Activated CD8-positive, alpha-beta memory T cell treated with anti-CD3 and anti-CD28 coated beads, Interleukin-2, amount 50 U/mL, for 48 hours (primary cell): ENCODE results near the gene LARGE1.

Experiments
- DNase-seq: peaks from one replicate; pipeline ENCODE4 v3.0.0-alpha.2; 2020

LARGE1 gene

DNA sequence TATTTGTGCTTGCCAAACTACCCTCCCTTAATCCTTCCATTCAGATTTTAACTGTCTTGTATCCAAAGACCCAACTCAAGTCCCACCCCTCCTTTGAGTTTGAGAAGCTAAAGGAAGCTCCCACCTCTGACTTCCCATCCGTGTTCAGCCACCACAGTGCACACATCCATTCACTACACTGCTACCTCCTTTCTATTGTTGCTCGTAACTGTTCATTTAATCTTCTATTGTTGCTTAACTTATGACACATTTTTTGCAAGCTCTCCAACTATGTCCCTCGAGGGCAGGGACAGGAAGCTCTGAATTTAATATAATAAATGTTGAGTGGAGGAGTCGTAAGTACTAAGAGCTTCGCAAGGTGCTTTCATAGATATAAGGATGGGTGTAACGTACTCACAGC, 10.4 kb downstream of the LARGE1 start:
- DNase-seq, result no peak

- DNase-seq, result no peak
Observed at GRCh38 chr22:33909075-33909458, 11.2 kb downstream of the LARGE1 start.

- DNase-seq, result no peak
Observed at GRCh38 chr22:33908171-33909074, 11.9 kb downstream of the LARGE1 start.

DNA sequence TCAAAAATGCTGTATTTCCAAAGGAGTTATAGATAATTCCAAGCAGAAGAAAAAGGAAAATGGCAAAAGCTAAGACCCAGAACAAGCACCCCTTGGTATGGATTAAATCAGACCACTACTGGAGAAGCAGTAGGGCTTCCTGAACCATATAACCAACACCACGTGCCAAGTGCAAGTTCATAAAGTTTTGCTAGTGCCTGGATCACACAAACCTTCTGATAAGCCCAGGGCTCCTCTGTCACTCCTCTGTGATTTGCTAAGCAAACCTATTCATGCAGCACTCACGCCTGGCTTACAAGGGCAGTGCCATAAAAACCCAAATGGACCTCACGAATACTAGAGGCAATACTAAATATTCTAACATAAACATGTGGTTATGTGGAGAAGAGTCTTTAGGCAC, 13.3 kb downstream of the LARGE1 start:
- no peak for DNase-seq

DNA sequence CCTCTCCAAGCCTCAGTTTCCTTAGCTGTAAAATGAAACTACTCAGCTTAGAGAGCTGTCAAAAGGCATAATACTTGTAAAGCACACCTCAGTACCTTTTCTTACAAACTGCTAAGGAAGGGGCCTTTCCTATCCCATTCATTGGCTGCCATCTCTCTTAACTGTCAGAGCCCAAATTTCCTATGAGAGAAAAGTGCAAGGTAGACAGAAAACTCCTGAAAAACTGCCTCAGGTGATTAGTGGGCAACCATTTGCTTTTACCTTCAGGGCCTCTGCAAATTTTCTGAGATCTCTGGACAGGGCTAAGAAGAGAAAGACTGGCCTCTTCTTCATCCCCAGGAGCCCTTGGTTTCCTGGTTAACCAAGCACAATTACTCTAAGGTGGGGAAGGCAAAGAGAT, 13.8 kb downstream of the LARGE1 start:
- DNase-seq, result no peak

- DNase-seq, result no peak
Observed at GRCh38 chr22:33903012-33903411, 17.3 kb downstream of the LARGE1 start.

DNA sequence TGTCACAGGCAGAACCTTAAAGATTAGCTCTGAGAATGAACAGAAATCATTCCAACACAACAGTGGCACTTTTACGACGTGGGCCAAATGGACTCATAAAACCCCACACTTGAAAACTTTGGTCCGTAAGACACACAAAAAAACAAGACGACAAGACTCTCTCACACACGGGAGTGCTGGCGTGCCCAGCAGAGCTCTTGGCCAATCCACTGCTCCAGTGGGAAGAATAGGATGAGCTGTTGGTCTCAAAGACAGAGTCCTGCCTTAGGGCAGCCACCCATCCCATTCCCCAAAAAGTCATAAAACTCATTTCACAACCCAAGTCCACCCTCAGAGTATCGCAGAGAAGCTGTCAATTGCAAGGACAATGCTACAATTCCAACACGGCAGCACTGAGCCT, 18.2 kb downstream of the LARGE1 start:
- no peak for DNase-seq

GRCh38 chr22:33898121-33898520, 22.2 kb downstream of the LARGE1 start:
- no peak for DNase-seq

- no peak for DNase-seq
Observed at GRCh38 chr22:33897448-33897835, 22.8 kb downstream of the LARGE1 start.

- no peak for DNase-seq
Observed at GRCh38 chr22:33896575-33897447, 23.5 kb downstream of the LARGE1 start.

GRCh38 chr22:33896154-33896553, 24.1 kb downstream of the LARGE1 start:
- no peak for DNase-seq

GRCh38 chr22:33895444-33895843, 24.8 kb downstream of the LARGE1 start:
- DNase-seq, result no peak

DNA sequence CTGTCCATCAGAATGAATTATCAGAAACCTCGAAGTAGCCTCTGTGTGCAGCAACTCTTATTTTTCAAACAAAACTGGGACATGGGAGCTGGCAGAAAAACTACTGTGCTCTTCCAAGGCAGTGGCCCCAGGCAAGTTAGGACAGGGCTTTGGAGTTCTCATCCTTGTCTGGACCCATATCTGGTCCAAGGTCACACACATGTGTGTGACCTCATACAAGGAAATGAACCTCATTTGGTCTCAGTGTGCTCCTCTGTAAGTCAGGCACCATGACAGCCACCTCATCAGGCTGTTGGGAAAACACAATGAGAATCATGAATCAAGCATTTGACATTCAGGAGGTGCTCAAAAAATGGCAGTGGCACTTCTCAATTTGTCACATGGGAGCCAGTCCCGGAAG, 25.8 kb downstream of the LARGE1 start:
- no peak for DNase-seq

DNA sequence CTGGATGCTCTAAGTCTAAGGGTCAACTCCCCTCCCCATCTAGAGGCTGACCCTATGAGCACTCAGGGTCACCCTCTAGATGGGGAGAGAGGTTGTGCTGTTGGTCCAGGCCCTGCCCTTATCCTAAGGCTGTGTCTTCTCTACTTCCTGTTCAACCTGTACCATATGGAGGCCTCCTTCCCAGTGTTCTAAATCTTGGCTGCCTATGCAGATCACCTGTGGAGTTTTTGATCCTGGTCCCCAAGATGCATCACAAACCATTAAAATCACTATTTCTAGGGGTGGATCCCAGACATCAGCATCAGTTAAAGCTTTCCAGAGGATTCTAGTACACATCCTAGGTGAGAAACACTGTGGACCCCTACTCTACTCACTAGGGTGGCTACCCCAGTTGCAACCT, 26.2 kb downstream of the LARGE1 start:
- DNase-seq, result no peak

DNA sequence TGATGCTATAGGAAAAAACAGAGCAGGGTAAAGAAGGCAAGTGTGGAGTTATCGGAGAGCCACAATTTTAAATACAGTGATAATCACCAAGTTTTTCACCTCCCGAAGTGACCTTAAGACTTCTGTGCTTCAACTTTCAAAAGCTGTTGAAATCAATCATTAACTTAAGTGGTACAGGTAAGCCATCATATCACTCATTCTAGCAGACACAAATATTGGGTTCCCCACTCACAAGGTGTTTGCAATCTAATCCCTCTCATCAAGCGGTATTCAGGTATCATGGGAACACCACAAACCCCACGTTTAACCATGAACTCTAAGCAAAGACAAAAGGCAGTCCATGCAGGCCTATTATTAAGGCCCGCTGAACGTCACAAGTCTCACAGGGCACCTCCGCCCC, 26.8 kb downstream of the LARGE1 start:
- DNase-seq, result no peak

- DNase-seq, result no peak
Observed at GRCh38 chr22:33891992-33892391, 28.3 kb downstream of the LARGE1 start.

- DNase-seq, result no peak
Observed at GRCh38 chr22:33891455-33891854, 28.8 kb downstream of the LARGE1 start.

- DNase-seq, result no peak
Observed at GRCh38 chr22:33889748-33890147, 30.5 kb downstream of the LARGE1 start.

DNA sequence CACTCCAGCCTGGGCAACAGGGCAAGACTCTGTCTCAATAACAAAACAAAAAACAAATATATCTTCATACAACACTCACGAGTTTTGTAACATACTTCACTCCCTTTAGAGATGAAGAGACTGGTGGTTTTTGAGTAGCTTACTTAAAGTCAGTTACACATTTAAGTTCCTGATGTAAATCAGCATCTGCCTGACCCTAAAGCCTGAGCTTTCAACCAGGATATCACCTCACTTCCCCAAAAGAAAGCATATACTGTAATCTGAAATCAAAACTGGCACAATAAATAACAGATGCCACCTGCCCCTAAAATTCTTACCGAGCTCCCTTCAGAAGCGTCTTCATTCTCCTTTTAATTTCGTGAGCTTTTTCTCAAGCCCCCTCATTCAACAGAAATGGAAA, 31.5 kb downstream of the LARGE1 start:
- DNase-seq, result no peak

GRCh38 chr22:33887173-33887572, 33.1 kb downstream of the LARGE1 start:
- no peak for DNase-seq

DNA sequence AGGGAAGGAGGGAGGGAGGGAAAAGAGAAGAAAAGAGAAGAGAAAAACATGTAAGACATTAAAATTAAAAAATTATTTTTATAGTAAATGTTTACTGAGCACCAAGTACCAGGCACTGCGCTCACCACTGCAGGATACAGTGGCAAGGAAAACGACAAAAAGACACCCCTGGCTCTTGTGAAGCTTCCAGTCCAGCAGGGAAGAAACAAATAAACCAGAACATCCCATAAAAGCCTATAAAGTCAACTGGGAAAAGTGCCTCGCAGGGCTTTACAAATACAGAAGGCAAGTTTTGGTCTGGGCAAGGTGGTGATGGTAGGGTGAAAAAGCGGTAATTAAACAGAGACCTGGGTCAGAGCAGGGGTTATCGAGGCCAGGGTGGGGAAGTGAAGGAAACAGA, 33.6 kb downstream of the LARGE1 start:
- no peak for DNase-seq

DNA sequence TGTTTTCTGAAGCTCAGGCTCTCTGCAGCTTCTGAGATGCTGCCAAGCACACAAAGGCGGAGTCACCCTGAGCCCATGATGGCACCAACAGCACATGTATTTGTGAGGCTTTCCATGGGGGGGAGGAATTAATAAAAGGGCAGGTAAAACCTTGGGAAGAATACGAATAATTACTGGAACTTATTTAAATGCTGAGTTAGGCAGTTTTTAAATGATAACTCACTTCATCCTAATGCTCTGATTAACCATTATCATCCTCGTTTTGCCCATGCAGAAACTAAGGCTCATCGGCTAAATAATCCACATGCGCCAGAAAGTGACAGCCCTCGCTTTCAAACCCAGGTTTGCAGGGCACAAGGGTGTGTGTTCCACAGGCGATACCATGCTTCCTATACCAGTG, 35.4 kb downstream of the LARGE1 start:
- no peak for DNase-seq

- DNase-seq, result no peak
Observed at GRCh38 chr22:33883961-33884808, 36.1 kb downstream of the LARGE1 start.
